Activated CD4-positive, CD25-positive, alpha-beta regulatory T cell treated with anti-CD3 and anti-CD28 coated beads, Interleukin-2, amount 50 U/mL, for 72 hours (primary cell): ENCODE data around the gene MYO1E.
"Not testable (repeated sequence)": the region's sequence is repeated elsewhere in the genome, so short reads cannot be mapped to it uniquely, and the experiment has no call there.

Experiments used
- DNase-seq: peaks from one replicate; pipeline ENCODE4 v3.0.0; 2021

MYO1E gene

DNA sequence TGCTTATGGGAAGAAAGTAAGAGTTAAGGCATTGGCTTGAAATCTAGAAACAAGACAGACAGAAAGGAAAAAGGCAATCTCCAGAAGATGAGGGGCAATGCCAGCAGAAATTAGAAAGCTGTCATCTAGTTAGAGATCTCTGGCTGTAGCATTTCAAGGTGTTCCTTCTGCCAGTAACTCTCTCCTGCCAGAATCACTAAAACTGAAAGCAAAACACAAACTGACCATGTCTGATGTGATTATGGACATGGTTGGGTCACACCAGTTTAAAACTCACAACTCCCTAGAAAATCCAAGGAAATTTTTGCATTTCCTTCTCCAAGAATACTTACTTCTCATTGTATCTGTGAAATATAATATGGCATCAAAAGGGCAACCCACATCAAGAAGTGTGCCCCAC, 83.1 kb downstream of the MYO1E start:
- DNase-seq = no peak

DNA sequence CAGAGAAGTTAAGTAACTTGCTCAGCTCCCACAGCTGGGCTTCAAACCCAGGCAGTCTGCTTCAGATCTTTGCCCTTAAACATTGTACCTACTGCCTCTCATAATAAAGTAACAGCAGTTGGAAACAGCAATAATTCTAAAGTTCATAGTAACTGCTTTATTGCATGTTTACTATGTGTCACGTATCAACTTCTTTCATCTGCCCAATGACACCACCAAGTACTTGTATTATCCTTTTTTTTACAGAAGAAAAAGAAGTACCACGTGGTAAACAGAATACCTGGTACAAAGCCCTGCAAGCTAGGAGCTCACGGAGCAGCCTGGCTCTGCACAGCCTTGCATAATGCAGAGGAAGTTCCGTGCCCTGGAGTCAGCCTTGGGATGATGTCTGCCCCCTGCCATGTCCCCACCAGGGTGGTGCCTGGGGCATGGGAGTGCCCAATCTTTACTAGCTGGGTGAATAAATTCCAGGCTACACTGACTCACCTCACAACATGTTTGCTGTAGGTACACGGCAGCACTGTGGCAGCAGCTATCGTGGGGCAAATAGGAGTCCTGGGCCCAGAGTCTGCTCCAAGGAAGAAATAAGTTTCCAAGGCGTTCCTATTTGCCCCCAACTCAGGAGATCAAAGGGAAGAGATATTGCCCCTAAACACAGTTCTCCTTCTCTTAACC, 88.8 kb downstream of the MYO1E start:
- no peak for DNase-seq

DNA sequence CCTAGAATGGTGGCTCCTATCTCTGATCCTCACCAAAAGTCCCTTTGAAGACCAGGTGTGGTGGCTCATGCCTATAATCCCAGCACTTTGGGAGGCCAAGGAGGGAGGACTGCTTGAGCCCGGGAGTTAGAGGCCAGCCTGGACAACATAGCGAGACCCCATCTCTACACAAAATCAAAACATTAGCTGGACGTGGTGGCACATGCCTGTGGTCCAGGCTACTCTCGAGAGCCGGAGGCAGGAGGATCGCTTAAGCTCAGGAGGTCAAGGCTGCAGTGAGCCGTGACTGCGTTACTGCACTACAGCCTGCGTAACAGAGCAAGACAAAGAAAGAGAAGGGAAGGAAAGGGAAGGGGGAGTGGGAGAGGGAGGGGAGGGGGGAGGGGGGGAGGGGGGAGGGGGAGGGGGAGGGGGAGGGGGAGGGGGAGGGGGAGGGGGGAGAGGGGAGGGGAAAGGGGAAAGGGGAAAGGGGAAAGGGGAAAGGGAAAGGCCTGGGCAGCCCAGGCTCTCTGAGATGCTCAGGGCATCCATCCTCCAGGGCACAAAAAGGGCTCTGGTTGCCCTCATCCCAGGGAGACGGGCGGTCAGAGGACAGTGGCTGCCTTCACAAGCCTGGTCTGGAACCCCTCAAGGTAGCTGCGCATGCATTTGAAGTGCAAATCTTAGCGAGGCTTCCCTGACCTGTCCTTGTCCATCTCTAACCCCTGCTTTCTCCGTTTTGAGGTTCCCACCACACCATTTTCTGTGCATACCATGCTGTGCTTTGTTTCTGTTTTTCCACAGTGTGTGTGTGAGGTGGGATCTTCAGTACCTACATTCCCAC, 89.9 kb downstream of the MYO1E start:
- no peak for DNase-seq

DNA sequence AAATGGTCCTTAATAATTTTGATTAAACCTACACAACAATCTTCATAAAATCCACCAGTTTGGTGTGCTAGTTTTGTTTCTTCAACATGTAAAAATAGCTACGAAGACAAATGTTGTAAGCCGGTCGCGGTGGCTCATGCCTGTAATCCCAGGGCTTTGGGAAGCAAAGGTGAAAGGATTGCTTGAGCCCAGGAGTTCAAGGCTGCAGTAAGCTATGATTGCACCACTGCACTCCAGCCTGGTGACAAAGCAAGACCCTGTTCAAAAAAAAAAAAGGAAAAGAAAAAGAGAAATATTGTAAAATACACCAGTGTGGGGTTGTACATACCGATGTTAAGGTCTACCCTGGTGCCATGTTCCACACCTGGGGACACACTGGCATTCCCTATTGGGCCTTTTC, 91.0 kb downstream of the MYO1E start:
- DNase-seq = no peak

DNA sequence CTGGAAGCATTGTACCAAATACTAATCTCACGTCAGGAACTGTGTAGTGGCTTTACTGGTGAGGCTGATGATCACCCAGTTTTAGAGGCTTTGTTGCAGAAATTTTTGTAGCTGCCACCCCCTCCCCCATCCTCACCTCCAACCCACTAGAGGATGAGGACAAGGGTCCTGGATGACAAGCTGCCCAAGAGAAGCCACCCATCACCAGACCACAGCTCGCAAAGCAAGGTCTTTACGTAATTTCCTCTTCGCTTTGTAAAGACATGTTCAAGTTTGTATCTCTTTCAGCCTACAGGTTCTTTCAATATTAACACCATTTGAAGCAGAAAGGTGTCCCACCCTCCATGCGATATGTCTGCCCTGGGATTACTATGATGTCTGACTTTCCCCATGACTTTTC, 91.8 kb downstream of the MYO1E start:
- no peak for DNase-seq

DNA sequence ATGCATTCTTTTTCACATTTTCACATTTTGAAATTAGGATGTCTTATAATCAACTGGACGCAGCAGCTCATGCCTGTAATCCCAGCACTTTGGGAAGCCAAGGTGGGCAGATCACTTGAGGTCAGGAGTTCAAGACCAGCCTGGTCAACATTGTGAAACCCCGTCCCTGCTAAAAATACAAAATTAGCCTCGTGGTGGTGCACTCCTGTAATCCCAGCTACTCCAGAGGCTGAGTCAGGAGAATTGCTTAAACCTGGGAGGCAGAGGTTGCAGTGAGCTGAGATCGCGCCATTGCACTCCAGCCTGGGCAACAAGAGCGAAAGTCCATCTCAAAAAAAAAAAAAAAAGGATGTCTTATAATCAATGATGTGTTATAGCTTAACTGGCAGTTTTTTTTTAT, 92.4 kb downstream of the MYO1E start:
- DNase-seq = not testable (repeated sequence)

DNA sequence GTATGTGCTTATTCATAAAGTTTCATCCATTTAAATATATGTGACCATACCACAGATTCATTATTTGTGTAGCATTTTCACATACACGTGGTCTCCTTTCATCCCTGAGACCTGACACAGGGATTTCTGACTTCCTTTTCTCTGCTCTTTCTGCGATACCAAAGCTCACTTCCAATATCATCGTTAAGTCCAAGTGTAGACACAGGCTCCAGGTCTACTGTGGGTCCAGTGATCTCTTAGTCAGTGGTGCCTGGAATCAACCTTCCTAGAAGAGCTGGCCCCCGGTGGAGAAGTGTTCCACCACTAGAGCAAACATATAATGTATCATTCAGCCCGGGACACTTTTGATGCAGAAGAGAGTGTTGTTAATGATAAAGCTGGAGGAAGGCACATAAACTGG, 93.6 kb downstream of the MYO1E start:
- no peak for DNase-seq

DNA sequence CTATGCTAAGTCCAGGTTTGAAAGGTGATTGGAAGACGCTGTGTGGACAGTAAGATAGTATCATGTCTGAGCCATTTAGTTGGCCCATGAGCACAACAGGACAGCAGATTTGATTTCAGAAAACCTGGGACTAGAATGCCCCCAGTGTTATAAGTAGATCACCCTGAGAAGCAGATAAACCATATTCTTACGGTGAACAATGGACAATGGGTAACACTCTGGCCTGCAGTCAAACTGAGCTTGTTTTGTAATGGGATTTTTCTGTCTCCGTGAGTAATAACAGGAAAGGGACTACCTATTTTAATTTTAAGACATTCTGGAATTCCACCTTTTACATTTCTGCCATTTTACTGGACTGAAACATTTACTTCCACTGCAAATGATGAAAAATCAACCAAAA, 94.6 kb downstream of the MYO1E start:
- no peak for DNase-seq

DNA sequence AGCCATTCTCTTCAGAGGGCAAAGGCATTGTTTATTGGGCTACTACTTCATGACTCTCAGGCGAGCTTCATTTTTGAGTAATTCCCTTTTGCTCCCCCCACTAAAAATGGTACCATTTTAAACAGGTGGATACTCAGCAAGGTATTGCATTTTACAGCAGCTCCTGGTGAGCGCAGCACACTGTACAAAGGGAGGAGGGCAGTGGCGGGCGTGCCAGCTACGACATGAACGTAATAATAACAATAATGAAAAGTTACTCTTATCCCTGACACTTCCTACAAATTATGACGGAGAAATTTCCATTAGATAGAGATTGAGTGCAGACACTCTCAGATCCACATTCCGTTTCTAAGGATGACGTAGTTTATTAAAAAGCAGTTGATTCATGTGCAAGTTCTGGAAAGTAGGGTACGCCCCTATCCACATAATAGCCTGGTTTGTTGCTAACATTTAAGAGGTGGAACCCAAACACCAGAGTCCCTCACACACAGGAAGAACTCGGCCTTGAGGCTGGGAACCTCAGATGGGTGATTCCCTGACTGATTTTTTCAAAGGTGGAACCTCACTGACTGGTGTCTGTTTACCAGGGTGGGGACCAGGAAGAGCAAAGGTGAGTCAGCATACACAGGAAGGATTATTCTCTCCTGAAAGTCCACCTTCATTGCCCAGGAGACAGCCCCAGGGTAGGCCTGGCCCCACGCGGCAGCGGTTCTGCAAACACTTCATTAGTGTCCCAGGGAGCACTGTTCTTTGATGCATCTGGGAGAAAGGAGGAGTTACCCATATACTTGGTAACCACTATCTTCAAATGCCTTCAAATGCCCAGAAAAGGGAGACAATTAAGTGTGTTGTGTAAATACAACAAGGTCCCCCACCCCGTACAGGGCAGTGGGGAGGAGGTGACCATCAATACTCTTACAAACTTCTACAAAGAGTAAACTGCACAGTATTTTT, 96.2 kb downstream of the MYO1E start:
- DNase-seq = no peak

DNA sequence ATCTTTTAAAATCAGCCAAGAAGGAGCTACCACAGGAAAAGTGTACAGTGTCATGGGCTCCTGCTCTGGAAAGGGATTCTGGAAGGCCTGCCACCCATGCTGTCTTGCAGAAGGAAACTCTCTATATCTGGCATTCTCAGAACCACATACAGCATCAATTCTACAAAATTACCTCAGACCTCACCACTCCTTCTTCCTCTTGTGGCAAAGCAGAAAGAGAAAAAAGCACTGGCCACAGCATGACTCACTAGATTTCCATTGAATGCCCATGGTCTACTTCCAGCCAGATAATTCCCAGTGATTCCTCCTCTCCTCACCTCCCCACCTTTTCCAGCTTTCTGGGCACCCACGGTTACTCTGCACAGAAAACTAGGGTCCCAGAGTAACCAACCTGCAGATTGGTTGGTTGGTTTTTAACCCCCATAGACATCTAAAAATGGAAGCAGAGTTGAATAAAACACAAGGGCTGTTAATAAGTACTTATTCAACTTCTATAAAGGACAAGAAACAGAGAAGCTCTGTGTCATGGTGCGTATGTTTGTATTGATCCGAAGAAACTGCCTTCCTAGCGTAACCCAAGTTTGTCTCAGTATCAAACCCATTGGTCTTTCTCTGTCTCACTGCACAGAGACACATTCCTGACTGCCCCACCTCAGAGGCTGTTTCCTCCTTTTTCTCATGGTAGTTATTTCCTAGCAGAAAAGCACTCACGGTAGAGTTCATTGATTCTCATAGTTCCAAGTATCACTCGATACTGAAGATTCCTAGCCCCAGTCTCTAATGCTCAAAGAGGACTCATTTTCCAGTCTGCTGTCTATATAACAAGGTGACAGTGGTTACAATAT, 98.3 kb downstream of the MYO1E start:
- no peak for DNase-seq

DNA sequence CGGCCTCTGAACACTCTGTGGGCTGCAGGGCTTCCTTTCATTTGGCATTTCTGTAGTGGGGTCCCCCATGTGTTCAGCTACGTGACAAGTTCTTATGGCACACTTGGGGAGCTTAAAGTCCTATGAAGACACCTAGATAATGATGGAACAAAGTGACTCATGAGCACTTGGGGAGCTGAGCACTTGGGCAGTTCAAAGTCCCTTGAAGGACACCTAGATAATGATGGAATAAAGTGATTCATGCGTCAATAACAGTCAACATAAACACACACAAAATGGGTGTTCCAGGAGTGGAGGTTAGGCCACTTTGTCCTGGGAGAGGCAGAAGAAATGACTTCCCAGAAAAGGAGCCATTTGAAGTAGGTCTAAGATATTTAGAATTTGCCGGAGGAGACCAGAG, 99.4 kb downstream of the MYO1E start:
- no peak for DNase-seq

DNA sequence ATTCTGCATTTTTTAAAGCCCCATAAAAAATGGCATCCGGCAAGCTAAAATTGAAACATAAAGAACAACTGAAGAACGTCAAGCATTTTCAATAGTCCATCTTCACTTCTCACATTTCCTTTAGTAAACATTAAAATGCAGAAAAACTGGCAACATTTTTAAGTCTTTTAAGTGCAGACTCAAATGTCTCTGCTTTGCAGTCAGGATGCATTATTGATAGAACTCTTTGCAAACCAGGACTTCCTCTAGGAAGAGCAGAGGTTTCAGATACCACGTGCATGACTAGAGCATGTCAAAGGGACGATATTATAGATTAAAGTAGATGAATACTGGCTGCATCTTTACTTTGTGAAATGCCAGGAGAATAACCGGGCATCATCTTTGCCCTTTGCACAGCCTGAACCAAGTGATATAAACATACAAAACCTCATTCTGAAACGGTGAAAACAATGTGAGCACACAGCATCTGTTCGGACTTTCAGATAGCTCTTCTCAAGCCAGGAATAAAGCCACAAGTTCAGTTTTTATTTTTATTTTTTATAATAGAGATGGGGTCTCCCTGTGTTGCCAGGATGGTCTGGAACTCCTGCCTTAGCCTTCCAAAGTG, 101.0 kb downstream of the MYO1E start:
- no peak for DNase-seq

DNA sequence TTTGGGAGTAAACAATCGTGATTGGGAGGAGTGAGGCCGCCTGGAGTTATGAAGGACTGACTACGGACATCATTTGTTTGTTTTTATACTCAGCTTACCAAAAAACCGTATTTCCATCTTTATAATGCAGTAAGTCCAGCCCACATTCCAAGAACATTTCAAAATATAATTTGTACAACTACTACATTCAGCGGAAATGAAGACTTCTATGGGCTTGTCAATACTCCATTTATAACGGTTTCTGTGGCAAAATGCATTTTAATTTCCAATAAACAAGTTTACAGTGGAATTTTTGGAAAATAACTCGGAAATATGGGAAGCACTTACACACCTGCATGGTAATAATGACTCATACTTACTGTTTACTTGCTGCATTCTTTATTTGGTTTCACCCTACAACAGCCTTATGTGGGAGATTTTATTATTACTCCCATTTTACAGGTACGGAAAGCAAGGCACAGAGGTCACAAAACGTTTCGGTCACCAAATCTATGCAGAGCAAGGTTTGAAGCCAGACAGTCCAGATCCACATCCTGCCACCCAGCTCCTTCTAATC, 103.7 kb downstream of the MYO1E start:
- DNase-seq = no peak

DNA sequence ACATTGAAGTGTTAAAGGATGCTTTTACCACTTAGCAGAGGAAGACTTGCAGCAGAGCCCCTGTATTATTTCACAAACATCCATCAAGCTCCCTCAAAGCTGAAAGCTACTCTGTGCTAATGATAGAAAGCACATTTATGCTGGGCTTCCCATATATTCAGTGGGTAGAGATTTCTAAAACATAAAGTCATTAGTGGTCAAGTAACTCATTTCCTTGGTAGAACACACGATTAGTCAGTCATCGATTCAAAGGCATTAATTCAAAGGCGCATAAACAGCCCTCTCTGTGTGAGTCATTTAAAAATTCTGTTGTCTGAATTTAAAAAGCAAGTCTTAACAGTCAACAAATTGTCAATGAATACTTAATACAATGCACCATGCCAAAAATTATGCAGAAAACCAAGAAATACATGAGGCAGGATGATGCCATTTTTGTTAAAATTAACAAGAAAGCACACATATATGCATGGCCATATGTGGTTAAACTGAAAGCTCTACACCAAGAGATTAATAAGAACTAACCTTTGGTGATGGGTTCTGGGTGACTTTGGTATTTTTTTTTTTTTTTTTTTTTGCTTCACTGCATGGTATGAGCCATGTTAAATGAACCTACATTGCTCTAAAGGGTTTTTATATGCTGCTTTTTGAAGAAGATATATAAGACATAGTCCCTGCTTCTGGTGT, 104.4 kb downstream of the MYO1E start:
- no peak for DNase-seq

DNA sequence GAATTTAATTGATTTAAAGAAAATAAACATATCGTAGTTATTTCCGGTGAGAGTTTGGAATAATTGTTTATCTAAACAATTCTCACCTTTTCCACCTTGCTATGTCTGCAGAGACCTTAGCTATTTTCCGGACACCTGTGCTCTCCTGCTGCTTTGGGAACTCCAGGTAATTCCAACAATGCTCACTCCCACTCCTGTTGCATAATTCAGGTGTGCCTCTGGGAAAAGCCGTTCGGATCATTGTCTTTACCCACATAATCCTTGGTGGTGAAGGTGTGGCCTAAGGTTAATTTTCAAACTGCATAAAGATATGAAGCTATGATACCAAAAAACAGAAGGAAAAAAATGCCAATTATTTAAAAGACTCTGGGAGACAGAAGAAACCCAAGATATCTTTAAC, 106.6 kb downstream of the MYO1E start:
- no peak for DNase-seq

DNA sequence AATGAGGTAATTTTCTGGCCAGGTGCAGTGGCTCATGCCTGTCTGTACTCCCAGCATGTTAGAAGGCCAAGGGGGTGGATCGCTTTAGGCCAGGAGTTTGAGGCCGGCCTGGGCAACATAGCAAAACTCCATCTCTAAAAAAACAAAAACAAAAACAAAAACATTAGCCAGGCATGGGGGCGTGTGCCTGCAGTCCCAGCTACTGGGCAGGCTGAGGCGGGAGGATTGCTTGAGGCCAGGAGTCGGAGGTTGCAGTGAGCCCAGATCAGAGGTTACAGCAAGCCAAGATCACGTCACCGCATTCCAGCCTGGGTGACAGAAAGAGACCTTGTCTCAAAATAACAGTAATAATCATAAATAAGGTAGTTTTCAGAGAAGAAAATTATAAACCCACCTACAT, 110.4 kb downstream of the MYO1E start:
- DNase-seq = no peak

DNA sequence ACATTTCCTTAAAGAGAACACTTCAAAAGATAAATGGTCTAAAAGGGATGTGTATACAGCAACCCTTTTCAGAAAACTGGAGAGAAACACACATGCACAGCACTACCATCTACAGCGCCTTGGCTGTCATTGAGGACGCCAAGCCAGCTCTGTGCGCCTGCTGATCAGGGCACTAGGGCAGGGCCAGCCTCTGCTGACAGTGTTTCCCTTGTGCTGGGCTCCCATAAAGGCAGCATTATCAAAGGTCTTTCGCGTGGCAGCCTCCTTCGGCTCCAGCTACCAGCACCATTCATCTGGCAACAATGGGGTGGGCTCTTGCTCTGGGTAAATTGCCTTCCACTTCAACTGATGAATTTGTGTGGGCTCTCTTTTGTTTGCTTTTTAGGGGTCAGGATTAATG, 112.6 kb downstream of the MYO1E start:
- DNase-seq = no peak

DNA sequence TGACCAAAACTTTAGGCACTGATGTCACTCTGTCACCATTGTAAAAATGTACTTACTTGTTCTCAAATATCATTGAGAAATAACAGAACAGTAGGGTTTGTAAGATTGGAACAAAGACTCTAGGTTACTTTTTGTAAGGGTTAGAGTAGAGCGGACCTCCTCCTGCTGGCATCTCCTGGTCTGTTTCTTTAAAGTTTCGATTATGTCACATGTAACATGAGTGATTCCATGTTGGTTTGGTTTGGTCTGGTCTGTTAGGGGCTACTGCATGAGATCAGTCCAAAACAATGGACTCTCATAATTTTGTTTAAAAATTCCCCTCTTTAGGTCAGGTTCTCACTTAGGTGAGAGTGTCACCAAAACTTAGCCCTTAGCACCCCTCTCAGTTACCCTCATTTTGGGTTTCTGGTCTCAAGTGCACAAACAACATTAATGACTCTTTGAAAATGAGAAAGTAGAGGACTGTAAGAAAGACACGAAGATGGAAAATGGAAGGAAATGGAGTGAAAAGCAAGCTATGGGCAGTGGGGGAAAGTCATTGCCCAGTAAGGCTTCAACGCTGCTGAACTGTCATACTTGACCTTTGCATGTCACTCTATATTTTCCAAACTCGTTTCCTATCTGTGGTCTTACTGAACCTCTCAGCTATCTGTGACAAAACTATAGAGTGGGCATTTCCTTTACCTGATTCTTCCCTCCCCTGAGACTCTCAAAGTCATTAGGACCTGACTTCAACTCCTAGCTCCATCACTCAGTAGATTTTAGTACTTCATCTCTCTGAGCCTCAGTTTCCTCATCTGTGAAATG, 113.3 kb downstream of the MYO1E start:
- no peak for DNase-seq

DNA sequence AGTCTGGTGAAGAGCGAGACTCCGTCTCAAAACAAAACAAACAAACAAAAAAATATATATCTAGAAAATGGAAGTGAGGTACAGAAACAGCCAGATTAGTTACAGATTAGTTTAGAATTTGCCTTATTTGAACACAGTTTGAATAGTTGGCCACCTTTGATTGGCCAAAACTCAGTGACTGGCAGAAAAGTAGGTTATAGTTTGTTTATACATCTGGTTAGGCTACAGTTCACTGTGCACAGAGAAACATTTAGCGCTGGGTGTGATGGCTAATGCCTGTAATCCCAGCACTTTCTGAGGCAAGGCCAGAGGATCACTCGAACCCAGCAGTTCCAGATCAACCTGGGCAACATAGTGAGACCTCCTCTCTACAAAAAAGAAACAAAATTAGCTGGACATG, 114.4 kb downstream of the MYO1E start:
- no peak for DNase-seq

DNA sequence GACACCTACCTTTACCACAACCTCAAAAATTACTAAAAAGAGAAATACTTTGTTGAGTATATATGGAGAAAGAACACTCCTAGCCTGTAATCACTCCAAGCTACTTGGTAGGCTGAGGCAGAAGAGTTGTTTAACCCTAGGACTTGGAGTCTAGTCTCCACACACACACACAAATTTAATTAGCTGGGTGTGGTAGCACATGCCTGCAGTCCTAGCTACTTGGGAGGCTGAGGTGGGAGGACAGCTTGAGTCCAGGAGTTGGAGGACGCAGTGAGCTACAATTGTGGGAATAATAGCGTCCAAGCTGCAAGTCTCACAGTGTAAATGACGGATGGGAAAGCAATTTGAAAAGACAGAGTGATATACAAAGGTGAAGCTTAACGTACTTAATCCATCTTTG, 115.5 kb downstream of the MYO1E start:
- no peak for DNase-seq
